ENCODE data around the gene MDFIC.
A peak's percentile ranks its signal among the peaks of the same experiment; 100 is the strongest.

MDFIC gene

DNA sequence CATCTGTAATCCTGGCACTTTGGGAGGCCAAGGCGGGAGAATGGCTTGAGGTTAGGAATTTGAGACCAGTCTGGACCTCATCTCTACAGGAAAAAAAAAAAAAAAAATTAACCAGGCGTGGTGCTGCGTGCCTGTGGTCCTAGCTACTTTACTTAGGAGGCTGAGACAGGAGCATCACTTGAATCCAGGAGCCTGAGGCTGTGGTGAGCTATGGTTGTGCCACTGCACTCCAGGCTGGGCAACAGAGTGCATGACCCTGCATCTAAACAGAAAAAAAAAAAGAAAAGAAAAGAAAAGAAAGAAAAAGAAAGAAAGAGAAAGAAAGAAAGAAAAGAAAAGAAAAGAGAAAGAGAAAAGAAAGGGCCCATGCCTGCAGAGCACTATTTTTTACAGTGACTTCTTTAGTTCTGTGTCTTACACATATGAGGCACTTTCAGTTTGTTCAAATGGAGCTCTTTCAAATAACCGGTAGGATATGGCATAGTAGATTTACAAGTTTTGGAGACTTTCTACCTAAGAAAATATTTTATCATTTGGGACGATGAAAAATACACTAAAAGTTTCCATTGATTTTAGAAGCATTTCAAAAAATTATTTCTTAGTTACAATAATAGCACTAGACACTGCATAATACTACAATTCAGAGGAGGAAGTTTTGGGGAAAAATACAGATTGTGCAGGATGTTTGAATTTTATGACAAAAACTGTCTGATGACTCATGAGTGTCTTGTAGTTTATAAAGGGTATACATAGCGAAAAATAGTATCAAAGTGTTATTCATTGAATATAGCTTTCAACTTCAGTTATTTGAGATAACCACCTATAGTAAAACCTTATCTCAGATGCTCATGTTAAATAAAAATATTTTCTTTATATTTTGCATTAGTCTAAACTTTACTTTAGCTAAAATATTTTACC lies 75.9 kb downstream of the MDFIC start:
- no peak for DNase-seq (ENCODE audit: low read depth)

DNA sequence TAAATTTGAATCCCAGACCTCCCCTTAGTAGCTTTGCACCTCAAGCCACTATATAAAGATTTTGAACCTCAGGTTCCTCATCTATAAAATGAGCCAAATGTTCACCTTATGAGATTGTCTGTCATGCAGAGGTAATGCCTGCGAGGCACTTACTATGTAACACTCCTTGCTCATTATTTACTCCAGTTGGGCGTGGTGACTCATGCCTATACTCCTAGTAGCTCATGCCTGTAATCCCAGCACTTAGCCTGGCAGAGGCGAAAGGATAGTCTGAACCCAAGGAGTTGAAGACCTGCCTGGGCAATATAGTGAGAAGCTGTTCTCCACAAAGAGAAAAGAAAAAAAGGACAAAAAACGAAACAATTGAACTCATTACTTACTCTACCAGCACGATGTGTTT lies 82.2 kb downstream of the MDFIC start:
- no peak for DNase-seq (ENCODE audit: low read depth)

DNA sequence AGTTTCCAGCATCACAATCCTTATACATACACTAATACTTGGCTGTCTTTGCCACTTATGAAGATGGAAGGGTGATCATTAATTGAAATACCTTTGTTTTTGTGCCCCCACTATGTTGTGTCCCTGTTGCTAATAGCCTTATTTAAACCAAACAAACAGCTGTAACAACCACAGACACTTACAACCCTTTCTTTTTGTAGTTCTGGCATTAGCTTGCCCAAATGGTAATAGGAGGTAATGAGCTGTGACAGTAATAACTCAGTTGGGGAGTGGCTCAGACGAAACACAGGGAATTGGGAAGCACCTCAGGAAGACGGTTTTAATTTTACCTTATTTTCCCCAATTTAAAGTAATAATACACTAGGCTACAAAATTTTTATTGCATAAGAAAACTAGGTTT lies 83.4 kb downstream of the MDFIC start:
- no peak for DNase-seq (ENCODE audit: low read depth)

DNA sequence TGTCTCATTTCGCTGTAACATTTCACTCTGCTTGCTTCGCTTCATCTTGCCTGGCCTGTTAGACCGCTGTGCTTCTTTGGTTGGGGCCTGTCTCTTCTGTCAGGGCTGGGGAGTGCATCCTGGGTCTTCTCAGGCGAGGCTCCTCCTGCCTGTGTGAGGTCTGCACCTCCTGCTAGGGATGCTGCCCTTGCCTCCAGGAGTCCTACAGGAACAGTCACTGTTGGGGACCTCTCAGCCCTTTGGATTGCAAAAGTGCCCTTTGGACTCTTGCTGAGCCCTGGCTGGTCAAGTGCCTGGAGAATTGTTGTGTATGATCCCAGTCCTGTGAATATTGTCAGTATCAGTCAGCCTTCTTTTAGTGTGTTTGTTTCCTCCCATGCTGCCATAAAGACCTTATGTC lies 84.1 kb downstream of the MDFIC start:
- DNase-seq (ENCODE audit: low read depth), result no peak

DNA sequence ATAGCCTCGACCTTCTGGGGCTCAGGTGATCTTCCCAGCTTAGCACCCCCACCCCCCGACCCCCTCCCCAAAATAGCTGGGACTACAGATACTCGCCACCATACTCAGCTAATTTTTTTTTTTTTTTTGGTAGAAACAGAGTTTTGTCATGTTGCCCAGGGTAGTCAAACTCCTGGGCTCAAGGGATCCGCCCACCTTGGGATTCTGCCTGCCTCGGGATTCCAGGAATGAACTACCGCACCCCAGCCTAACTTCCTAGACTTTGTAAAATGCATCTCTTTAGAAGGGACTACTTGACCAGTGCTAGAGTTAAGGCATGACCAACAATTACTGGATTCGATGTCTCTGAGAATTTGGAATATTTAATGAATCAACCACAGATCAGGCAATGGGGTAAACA lies 85.9 kb downstream of the MDFIC start:
- no peak for DNase-seq (ENCODE audit: low read depth)

DNA sequence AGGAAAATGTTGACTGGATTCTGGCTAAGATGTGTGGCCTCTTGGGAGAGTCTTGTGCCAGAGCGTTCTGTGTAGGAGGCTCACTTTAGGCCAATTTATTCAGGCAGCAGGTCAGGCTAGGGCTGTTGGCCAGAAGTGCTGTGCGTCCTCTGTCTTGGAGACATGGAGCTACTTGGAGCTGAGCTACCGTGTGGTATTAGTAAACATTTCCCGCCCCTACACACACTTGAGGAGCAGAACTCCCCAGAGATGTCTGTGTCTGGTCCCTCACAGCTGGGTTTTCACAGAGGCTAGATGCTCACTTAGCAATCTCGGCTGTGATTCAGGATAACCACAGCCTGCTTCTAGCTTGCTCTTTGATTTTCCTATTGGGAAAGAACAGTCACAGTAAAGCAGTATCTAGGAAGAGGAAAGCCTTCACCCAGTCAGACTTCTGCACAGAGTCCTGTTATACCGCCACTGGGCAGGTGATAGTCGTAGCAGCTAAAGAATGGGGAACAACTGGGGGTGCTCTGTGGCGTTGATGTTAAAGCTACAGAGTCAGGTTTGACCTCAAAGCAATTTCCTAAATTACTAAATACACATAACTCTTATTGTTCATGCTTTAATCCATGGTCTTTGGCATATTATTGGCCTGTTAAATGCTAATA lies 86.7 kb downstream of the MDFIC start:
- DNase-seq (ENCODE audit: low read depth), result no peak

DNA sequence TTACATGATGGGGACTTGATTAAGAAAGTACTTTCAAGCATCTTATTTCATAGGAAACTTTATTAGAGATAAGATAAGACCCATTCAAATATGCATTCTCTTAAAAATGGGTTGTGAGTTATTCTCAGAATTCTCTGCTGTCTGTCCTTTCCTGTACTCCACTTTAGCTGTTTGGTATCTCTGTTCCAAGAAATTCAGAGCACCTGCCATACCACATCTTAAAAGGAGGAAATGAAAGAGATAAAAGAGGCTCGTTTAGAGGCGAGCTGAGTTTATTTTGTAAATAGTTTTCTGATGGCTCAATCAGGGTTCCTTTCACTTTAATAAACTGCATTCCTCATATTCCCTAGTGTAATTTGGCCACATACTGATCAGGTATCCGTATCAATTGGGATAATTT lies 87.2 kb downstream of the MDFIC start:
- DNase-seq (ENCODE audit: low read depth), result no peak

DNA sequence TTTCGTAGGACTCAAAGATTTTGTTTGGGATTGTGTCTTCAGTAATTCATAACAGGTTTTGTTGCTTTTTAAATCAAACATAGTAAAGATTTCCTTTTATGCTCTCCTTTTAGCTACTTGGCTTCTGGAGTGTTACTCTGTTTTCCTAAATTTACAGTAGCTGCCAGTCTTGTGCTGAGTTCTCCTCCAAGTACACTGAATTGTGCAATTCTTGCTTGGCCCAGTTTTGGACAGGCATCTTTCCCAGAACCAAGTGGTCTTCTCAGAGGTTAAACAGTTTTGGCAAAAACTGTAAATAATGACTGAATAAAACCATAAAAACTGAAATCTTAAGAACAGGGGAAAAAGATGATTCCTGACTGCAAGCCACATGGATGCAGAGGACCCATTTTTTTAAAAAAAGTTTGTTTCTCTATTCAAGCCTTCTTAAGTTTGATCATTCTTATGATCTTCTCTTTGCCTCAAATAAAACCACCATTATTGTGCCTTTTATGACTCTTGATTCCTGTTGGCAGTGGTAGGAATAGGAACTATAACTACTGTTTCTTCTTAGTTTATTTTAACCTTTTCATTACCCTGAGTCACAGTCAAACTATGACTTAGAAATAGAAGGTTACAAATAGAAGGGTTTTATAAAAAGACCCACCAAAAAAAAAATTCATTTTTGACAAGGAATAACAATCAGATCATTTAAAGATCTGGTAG lies 88.0 kb downstream of the MDFIC start:
- DNase-seq (ENCODE audit: low read depth), result peak; percentile 54

DNA sequence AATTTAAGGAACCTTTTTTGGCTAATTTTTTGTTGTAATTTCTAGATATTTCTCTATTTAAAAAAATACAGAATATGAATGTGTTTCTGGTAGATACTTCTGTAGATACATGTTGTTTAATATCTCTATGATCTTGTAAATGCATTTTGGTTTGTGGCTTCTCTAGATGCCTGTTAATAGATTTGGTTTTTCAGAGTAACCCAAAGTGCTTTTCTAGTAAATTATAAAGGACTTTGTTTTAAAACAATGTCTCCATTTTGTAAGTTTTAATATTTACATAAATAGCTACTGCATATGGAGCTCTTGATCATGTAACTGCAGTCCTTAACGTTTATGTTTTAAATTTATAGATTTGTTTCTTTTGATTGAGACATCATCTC lies 88.5 kb downstream of the MDFIC start:
- no peak for DNase-seq (ENCODE audit: low read depth)

DNA sequence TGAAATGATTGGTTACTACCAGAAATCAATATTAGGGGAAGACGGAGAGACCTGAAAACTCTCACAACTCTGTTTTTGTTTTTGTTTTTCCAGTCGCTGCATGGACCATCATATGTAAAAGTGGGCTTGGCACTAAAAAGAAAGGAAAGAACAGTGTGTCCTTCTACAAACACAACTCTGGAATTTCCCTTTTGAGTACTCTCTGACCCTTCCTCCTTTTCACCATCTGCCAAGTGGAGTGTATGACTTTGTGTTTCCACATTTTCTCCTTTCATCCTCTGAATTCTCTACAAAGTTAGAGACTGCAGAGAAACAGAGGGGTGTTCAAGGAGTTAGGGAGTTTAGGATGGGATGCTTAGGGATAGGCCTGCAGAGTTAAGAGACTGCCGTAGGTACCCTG lies 92.0 kb downstream of the MDFIC start:
- no peak for DNase-seq (ENCODE audit: low read depth)

DNA sequence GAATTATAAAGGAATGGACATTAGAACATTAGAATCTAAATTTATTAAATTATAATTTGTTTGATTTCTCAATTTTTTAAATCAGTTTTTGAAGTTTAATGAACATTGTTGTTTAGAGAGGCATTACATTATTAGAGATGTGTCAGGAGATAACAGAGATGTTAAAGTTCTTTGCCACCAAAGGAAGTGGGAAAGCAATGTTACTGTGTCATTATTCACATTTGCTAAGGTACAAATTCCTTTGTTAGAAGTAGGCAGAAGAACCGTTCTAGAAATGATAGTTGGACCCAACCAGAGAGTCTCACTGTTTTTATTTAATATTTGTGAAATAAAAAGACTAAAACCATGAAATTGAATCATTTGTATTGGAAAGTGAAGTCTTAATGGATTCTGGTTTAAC lies 92.9 kb downstream of the MDFIC start:
- no peak for DNase-seq (ENCODE audit: low read depth)

DNA sequence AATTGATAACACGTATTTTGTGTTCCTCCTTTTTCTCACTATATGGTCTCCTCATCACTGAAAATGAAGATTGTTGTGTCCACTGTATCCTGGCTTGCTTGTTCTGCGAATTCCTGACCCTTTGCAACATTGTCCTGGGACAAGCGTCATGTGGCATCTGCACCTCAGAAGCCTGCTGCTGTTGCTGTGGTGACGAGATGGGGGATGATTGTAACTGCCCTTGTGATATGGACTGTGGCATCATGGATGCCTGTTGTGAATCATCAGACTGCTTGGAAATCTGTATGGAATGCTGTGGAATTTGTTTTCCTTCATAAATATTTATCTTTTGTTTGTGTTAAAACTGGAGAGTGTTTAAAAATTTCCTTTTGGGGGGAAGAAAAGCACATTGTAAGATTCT lies 93.7 kb downstream of the MDFIC start:
- DNase-seq (ENCODE audit: low read depth), result peak; percentile 92

DNA sequence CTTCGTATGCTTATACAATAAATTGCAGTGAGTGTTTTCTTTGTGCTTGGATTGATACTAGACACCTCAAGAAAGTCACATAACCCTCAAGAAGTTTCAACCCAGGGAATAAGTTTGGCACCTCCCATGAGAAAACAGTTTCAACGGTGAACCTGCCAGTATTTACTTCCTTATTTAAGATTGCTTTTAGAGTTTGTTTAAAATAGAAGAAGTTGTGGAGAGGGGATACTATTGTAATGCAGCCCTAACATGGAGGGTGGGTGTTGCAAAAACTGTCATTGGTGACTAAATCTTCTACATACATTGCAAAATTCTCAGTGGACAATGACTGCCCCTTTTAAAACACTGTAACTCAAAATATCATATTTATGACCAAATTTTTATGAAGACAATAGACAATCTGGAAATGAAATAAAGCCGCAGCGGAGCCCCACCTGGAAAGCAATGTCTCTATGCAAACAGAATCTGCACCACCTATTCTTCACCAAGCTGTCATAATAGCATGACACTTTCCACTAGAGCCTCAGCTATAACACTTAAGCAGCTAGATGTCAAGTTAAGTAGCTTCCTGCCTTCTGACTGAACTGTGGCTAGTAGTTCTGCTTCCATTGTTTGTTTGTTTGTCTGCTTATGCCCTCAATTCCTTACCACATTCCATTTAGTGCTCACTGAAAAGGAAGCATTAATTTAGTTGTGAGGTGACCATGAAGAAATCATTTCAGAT lies 98.2 kb downstream of the MDFIC start:
- DNase-seq (ENCODE audit: low read depth), result no peak

DNA sequence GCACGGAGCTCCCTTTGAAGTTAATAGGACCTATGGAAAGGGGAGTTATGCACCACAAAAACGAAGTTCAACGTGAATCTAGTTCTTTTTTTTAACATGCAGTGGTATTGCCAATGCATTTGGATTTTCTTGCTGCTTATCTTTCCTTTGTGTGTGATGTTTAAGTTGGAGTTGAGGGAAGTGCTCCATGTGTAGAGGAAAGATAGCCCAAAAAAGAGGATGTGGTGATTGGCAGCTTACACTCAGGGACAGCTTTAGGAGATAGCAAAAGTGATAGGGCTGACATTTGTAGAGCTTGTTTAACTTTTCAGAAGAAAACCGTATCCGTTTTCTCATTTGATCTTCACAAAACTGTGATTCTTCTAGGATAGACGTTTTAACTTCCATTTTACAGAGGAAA lies 101.3 kb downstream of the MDFIC start:
- no peak for DNase-seq (ENCODE audit: low read depth)

DNA sequence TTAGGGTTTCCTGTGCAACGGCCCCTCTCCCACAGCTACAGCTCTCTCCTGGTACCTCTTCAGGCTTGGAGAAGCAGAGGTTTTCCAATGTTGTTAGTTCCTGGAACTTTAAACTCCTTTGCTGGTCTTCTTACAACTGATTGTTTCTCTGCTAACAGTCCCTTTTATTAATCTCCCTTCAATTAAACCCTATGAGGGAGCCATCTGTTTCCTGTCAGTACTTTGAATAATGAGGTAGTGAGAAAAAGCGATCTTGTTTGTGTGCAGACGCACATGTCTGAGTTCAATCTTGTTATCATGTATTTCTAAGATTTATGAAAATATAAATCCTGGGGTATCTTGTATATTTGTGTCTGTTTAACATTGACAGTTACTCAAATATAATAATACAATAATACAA lies 102.4 kb downstream of the MDFIC start:
- no peak for DNase-seq (ENCODE audit: low read depth)

DNA sequence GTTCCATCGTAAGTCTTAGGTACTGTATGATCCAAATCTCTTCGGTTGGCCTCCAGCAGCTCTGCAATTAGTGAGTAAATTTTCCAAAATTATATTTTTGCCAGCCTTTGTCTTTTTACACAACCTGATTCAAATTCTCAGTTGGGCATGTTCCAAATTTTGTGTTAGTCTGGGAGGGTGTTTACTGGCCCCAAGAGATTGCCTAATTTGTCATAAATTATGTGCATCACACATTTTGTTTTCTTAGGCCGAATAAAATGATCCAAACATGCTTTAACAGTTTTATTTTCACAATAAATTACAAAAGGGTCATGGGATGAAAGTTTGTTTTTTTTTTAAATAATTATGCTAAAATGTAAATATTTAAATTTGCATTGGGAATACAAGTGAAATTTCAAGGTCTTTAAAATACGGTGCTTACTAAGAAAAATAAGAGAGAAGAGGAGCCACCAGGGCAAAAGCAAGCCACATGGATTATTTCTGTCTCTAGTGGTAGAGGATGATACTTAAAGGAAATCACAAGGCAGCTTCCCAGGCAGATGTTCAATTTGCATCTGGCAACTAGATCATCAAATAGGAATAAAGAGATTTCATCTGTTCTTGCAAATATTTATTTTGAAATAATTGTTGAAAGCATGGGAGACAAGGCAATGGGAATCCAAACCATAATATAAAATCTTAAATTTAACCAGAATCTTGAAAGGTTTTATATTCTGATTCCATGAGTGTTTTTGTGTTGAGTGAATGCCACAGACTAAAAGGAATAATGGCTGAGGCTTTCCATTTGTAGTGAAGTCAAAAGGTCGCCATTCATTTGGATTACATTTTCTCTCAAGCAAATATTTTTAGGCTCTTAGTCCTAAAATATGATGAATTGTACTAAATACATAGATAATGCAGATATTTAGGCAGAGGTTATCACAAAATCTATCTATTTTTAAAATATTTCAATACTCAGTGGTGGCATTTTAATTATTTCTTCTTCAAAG lies 111.1 kb downstream of the MDFIC start:
- DNase-seq (ENCODE audit: low read depth), result no peak

DNA sequence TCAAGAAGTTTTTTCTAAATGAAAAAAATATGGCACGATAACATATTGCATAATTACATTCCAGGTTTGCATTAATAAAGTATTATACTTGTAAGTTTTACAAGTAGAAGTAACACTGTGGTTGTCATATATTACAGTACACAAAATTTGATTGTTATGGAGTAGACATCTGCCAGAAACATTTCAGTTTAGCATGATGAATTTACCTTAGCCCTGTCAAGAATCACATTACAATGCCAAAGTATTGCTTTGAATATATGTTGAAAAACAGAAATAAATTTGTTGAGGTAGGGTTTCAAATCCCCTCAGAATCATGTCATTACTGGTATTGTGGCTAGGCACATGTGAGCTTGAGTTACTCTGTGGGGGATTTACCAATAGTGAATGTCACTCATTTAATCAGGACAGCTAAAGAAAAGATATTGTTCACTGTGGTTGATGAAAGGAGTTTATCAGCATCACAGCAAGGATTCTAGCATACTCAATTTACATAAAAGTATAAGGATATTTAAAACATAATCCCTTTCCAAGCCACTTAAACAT lies 112.1 kb downstream of the MDFIC start:
- no peak for DNase-seq (ENCODE audit: low read depth)

DNA sequence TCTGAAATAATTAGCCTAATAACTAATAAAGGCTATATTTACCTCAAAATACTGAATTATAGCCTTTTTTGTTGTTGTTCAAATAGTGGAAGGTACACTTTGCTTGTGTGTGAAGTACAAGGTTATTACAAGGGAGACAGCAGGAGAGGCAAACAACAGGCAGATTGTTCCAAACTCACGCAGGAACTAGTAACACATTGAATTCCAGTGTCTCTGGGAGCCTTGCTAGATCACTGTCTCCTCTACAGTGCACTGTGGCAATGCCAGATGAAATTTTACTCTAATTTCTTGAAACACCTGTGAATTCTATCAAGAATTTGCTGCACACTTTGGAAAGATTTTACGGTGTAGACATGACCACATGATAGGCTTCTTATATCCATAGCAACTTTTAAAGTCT lies 112.6 kb downstream of the MDFIC start:
- DNase-seq (ENCODE audit: low read depth), result no peak

DNA sequence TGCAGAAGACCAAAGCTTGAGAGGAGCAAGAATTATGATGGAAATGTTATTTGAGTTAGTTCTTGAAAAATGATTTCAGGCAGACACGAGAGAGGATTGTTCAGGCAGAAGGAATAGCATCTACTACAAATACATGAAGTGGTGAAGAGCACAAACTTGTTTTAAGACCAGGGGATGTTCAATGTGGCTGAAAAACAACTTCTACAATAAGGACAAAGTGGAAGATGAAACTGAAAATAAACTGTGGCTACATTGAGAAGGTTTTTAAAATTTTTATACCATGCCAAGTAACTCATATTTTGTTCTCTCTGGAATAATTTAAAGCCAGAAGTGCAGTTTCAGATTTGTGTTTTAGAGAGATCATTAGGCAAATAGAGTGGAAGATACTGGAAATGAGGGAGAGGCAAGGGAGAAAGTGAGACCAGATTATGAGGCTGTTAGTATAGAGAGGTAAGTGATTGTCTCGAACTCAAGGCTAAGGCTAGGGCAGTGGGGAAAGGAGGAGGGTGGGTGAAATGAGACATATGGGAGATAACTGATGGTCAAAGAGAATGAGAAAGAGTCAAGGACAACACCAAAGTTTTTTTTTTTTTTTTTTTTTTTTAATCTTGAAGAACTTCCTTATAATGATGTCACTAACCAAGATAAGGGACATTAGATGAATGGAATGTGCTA lies 115.4 kb downstream of the MDFIC start:
- DNase-seq (ENCODE audit: low read depth), result no peak

DNA sequence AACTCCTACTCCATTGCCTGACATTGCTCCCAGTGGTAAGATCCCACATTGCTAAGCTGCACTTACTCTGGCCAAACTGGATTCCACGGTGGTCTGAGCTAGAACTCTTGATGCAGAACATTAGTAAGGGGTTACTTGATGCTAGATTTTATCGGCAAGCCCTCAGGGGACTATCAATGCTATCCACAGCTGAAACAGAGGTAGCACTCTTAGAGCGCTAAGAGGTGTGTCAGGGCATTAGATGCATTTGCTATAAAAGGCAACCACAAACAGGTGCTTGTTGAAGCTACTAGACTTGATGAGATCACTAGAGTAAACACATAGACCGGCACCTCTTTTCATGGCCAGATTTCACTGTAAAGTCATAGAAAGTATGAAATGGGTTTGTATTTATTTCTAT lies 116.3 kb downstream of the MDFIC start:
- no peak for DNase-seq (ENCODE audit: low read depth)

Measured in EH (cell line).